SU-DHL-6 (cell line): ENCODE data around the gene ABL2.

Experiments used
- EZH2phosphoT487 ChIP-seq: fragments of 200-600 bp; sonication (generic), shearing (Covaris generic); conservative IDR thresholded peaks from 2 replicates; pipeline ENCODE4 v1.6.1; 2018; ENCODE audit warnings: mild to moderate bottlenecking, antibody characterized with exemption, low read length, moderate library complexity, mixed read lengths
- TF ChIP-seq, protein P1 (sequence below): fragments of 200-600 bp; sonication (generic); IDR thresholded peaks from one replicate; pipeline ENCODE4 v1.5.1; 2017; ENCODE audit warnings: antibody characterized with exemption, mild to moderate bottlenecking, low read length, moderate library complexity; ENCODE audit not compliant: insufficient read depth, poor library complexity, severe bottlenecking

DNA sequence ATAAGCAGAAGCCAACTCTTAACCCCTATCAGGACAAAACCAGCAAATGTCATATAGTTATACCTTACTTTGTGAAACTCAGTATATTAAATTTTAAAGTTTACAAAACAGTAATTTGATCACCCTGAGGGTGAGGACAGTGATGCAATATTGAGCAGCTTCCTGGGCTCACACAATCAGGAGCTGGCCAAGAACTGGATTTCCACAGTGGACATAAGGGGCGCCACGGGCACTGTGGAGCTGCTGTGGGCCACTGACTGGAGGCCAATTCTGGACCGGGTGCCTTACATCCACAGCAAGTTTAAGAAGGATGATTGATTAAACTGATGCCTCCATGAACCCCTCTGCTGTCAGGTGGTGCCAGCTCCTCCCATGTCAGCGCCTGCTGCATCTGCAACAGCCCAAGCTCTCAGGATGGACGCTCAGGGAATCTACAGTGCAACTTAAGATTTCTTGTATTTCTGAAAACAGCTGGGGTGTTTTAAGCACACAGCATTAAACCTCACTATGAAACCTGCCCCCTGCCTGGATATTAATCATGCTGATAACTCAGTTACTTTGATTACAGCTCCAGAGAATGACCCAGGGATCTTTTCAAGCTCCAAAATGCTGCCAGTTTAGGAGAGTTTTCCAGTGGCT lies 91.7 kb downstream of the ABL2 start:
- TF ChIP-seq, protein P1, sequence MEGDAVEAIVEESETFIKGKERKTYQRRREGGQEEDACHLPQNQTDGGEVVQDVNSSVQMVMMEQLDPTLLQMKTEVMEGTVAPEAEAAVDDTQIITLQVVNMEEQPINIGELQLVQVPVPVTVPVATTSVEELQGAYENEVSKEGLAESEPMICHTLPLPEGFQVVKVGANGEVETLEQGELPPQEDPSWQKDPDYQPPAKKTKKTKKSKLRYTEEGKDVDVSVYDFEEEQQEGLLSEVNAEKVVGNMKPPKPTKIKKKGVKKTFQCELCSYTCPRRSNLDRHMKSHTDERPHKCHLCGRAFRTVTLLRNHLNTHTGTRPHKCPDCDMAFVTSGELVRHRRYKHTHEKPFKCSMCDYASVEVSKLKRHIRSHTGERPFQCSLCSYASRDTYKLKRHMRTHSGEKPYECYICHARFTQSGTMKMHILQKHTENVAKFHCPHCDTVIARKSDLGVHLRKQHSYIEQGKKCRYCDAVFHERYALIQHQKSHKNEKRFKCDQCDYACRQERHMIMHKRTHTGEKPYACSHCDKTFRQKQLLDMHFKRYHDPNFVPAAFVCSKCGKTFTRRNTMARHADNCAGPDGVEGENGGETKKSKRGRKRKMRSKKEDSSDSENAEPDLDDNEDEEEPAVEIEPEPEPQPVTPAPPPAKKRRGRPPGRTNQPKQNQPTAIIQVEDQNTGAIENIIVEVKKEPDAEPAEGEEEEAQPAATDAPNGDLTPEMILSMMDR = no peak
- no peak for TF ChIP-seq EZH2phosphoT487
